Activated CD8-positive, alpha-beta memory T cell treated with anti-CD3 and anti-CD28 coated beads, Interleukin-2, amount 50 U/mL, for 24 hours (primary cell): ENCODE results near the gene DCHS1.

Source experiments
- DNase-seq: peaks from one replicate; pipeline ENCODE4 v3.0.0-alpha.2; 2020; ENCODE audit errors: extremely low read depth

Gene DCHS1

GRCh38 chr11:6627762-6628241 is 27.8 kb downstream of the DCHS1 start:
- no peak for DNase-seq

GRCh38 chr11:6626971-6627761 is 28.4 kb downstream of the DCHS1 start:
- DNase-seq, result no peak

DNA sequence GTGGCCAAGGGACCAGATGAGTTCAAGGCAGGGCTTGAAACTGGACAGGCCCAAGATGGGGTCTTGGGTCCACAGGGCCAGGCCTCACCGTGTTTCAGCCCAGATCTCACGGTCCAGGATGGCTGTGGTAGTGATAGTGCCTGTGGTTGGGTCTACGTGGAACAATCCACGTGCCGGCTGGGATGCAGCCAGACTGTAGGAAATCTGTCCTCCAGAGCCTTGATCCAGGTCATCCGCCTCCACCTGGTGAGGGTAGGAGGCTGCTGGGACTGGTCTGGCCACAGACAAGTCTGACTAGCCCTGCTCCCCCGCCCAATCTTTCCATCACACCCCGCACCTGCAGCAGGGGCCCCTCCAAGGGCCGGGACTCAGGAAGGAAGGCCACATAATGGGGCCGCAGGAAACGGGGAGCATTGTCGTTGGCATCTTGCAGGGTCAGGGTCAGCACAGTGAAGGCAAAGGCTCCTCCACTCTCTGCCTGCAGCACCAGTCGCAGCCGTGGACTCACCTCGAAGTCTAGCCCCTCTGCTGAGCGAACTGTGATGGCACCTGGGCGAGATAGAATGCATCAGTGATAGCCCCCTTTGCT is 29.7 kb downstream of the DCHS1 start:
- no peak for DNase-seq

GRCh38 chr11:6625156-6625831 is 30.3 kb downstream of the DCHS1 start:
- no peak for DNase-seq

- DNase-seq, result no peak
Observed at GRCh38 chr11:6623391-6624363, 31.9 kb downstream of the DCHS1 start.

DNA sequence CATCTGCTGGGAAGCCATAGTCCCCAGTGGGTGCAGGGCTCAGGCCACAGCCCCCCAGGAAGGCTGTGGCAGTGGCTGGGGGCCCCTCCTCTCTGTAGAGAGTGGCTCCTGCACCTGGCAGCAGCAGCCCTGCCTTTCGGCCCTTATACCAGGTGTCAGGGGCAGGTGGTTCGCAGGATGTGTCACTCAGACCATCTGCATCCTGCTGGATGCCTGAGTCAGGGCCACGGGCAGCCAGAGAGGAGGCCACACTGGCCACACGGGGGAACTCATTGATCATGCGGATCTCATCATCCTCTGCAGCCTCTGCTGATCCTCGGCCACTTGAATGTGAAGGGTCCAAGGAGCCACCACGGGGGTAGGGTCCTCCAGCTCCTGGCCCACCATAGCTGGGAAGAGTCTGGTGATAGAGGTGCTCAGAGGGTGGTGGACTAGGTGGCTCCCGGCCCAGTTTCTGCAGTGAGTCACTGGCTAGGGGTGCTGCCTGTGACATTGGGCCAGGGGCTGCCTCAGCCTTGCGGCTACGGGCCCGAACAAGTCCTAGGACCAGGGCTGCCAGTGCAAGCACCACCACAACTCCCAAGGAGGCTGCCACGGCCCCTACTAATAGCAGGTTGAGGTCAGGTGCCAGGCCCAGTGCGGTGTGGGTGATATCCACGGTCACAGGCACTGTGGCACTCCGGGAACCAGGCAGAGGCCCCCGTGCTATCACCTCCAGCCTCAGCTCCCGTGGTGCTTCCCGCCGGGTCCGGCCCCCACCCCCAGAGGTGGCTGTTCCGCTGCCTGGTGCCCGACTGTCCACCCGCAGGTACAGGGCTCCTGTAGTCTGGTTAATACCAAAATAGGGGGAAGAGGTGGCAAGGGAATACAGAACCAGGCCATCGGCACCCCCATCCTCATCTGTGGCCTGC is 33.1 kb downstream of the DCHS1 start:
- DNase-seq, result no peak

GRCh38 chr11:6621711-6622211 is 33.8 kb downstream of the DCHS1 start:
- no peak for DNase-seq

DNA sequence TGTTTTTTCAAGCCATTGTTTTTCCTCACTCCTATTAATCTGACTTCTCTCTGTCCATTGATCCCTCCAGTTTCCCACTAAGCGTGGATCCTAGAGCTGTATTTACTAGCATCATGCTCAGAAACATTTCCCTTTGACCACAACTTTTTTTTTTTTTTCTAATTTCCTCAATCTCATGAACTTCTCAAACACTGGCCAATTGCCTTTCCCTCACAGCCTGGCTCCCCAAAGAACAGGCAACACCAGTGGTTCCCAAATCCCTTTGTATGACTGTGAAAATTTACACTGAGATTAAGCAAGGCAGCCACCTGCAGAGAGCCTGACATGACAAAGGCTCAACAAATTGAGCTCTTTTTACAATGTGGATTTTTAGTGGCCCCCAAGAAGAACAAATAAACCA is 35.0 kb downstream of the DCHS1 start:
- no peak for DNase-seq

- DNase-seq, result peak; percentile 82
Observed at GRCh38 chr11:6619004-6619745, 36.4 kb downstream of the DCHS1 start, which contains the start of gene TPP1. Gene TPP1 (minus strand): TSS chr11:6619422. CDS start chr11:6619400, 22 bp downstream.

DNA sequence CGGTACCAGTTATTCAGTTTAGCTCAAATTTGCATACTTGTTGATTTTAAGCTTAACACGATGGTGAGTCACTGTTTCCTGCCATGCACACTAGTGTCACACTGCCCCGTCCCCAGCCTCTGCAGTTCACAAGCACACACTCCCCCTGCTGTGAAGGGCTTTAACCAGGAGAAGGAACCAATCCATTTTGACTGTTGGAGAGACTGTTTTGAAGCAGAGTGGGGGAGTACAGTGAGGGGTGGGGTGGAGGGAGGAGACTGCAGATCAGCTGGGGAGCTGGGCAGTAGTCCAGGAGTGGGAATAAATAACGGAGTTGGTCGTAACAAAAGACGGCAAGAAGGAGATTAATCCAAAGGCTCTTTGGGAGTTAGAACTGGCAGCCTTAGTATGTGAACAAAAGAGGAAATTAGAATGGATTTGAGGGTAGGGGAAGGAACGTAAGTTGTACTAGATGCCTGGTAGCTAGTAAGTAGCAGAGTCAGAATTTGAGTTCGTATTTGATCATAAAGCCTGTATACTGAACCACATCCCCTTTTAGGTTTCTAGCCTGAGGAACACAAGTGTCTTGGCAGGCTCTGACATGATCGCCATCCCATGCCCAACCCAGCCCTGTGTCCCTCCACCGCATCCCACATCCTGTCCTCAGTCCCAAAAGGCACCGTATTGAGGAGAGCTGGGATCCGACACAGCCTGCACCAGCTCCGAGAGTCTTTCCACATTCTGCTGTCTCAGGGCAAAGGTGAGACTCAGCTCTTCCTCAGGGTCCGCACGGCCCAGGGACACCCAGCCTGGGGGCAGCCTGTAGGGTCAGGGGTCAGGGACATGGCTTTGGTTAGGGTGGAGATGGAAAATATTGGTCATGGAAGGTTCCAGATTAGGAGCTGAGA is 37.2 kb downstream of the DCHS1 start:
- DNase-seq, result peak; percentile 29

GRCh38 chr11:6617315-6617781 is 38.3 kb downstream of the DCHS1 start:
- DNase-seq, result no peak

DNA sequence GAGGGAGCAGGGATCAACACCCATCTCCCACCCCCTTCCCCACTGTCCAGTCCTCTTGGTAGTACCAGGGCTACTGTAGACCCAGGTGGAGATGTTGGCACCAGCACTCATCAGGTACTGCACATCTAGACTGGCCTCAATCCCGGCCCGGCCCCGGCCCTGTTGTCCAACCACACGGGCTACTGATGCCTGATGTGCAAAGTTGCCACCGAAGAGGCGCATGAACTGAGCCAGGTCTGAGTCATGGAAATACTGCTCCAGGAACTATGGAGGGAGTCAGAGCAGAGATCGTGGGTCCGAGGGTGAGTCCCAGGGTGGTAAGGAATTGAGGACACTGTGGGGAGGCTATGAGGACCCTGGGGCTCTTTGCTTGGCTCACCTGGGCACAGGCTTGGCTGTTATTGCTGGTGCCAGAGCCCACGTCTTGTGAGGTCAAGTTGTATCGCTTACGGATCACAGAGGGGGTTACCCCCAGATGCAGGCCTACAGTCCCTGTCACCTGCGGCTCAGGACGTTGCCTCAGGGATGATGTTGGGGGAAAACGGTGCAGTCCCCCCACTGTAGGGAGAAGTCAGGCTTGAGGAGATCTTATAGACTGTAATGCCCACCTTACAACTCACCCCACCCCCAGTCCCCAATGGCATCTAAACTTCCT is 38.9 kb downstream of the DCHS1 start:
- no peak for DNase-seq

DNA sequence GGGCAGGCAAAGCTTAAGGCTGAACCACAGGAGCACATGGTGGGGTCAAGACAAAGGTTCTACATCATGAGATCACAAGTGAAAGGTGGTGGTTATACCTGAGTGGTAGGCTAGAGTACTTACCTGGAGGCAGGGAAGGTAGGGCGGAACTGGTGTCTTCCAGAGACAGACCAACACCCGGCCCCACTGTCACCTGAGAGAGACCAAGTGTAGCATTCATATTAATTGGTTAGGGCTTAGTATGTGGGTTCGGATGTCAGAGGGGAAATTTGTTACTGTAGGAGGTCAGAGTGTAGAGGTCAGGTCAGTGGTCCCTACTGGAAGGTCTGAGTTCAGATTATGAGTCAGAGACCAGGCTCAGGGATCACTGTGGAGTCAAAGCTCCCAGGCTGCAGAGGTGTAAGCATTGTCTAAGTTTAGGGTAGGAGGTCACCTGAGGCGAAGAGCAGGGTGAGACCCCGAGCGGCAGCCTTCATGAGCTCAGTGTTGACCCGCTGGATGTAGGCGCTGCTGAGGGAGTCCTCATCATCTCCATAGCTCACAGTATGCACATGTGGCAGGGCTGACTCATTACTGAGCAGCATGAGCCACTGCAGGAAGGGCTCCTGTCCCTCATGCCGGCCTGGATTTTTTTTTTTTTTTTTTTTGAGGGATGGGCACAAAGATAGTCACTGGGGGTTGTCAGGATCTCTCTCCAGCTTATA is 39.6 kb downstream of the DCHS1 start:
- no peak for DNase-seq

- no peak for DNase-seq
Observed at GRCh38 chr11:6615046-6615445, 40.6 kb downstream of the DCHS1 start.

GRCh38 chr11:6614446-6614845 is 41.2 kb downstream of the DCHS1 start:
- DNase-seq, result no peak

DNA sequence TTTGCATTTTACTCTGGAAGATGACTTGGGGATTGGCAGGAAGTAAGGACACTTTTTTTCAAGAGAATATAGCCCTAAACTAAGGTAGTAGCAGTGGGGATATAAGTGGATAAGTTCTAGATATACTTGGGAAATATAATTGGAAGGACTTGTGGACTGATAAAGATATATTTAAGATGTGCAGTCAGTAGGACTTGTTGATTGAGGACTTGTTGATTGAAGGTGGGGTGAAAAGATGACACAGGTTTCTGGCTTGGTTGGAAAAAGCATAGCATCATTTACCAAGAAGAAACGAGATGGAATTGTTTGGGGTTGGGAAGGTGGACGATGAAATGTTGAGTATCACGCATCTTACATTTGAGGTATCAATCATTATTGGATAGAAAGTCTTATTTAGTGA is 42.1 kb downstream of the DCHS1 start:
- DNase-seq, result no peak
